K562 (cell line): ENCODE data around the gene CPS1. TPM values are rescaled to one million over a fixed set of nuclear protein-coding genes. Genes with fewer than 3 reads are reported as not detected.

Experiments
- ATAC-seq: fragments of 200-7000 bp; cut with Tn5 transposase; 3 replicates; pipeline ENCODE4 v1.9.1; 2020; ENCODE audit warnings: moderate library complexity
- BruUV-seq: library from RNA; stranded (reverse); fragments of 400-500 nt; replicated peaks from 2 replicates; lab custom pipeline; 2021; lab: Mats Ljungman, UMichigan
- CTCF ChIA-PET: fragments of 300-600 bp; formaldehyde crosslinking; extraction: SDS; loops from one replicate; lab custom pipeline; 2021; ENCODE audit warnings: low intra/inter-chr PET ratio; lab: Yijun Ruan, JAX
- POLR2A ChIA-PET: fragments of 300-600, 350-650 bp; sonication (Branson Sonifier 250); formaldehyde crosslinking; extraction: SDS; loops from one replicate; lab custom pipeline; 2021; ENCODE audit warnings: antibody characterized with exemption, inconsistent platforms; lab: Yijun Ruan, JAX
- DNase-seq, 4 experiments: peaks; one replicate each; pipeline versions ENCODE4 v3.0.0 to v3.0.0-alpha.2; 2011 to 2018; ENCODE audit warnings: low spot score in 3 of 4, mixed read lengths in 3 of 4; ENCODE audit errors: extremely low read depth in 1 of 4
- FAIRE-seq: peaks from 2 replicates; lab custom pipeline; 2011; peaks lifted over from hg19 to GRCh38; lab: Jason Lieb, UNC
- H2AFZ ChIP-seq: 2 replicates; pipeline ENCODE4 v1.6.0; 2011; ENCODE audit warnings: low read depth, low read length, control low read depth, inconsistent platforms
- H3K27ac ChIP-seq: fragments of 200-600 bp; 3 replicates; pipeline ENCODE4 v1.8.0; 2011; ENCODE audit warnings: low read depth, mild to moderate bottlenecking, control low read depth, inconsistent platforms, low read length, moderate library complexity, mixed read lengths; ENCODE audit errors: extremely low read depth
- H3K27me3 ChIP-seq, 2 experiments: fragments of 300-600 bp in 1 of 2; 2 replicates in 1 of 2; 3 replicates in 1 of 2; pipeline versions ENCODE4 v1.6.0 to v1.8.0; 2011; ENCODE audit warnings: inconsistent platforms in 2 of 2, low read length in 2 of 2, mild to moderate bottlenecking in 1 of 2, mixed read lengths in 1 of 2, moderate library complexity in 1 of 2; ENCODE audit not compliant: control insufficient read depth in 2 of 2, insufficient read depth in 2 of 2
- H3K36me3 ChIP-seq: fragments of 300-600 bp; 3 replicates; pipeline ENCODE4 v1.8.0; 2011; ENCODE audit warnings: mild to moderate bottlenecking, low read length, inconsistent platforms; ENCODE audit not compliant: control insufficient read depth, insufficient read depth
- H3K4me1 ChIP-seq, 2 experiments: fragments of 200-600 bp in 1 of 2; replicated peaks in 1 of 2; 2 replicates in 1 of 2; 3 replicates in 1 of 2; pipeline versions ENCODE4 v1.5.1 to v1.8.0; 2011; ENCODE audit warnings: inconsistent platforms in 2 of 2, low read length in 2 of 2, mild to moderate bottlenecking in 1 of 2, mixed read lengths in 1 of 2, moderate library complexity in 1 of 2; ENCODE audit not compliant: control insufficient read depth in 2 of 2, insufficient read depth in 2 of 2
- H3K4me2 ChIP-seq: 2 replicates; pipeline ENCODE4 v1.6.1; 2011; ENCODE audit warnings: low read length, control low read depth, inconsistent platforms, mixed read lengths; ENCODE audit not compliant: insufficient read depth
- H3K4me3 ChIP-seq: fragments of 200-600 bp; sonication (generic), shearing (Covaris generic); 2 replicates; pipeline ENCODE4 v1.5.1; 2016; ENCODE audit warnings: control low read depth, inconsistent platforms
- H3K79me2 ChIP-seq: fragments of 200-600 bp; 3 replicates; pipeline ENCODE4 v1.8.0; 2011; ENCODE audit warnings: low read length, inconsistent platforms; ENCODE audit not compliant: control insufficient read depth, insufficient read depth
- H3K9ac ChIP-seq, 2 experiments: 2 replicates each; pipeline versions ENCODE4 v1.6.0 to v1.6.1; 2011; ENCODE audit warnings: low read depth in 2 of 2, low read length in 2 of 2, control low read depth in 1 of 2, inconsistent platforms in 1 of 2, mild to moderate bottlenecking in 1 of 2, mixed read lengths in 1 of 2; ENCODE audit not compliant: insufficient read depth in 1 of 2
- H3K9me1 ChIP-seq: one replicate; pipeline ENCODE4 v1.6.0; 2011; ENCODE audit warnings: inconsistent platforms, mild to moderate bottlenecking, low read length, moderate library complexity; ENCODE audit not compliant: control insufficient read depth, insufficient read depth
- H3K9me3 ChIP-seq: replicated peaks from 2 replicates; pipeline ENCODE4 v1.5.1; 2011; ENCODE audit warnings: low read depth, low read length, inconsistent platforms; ENCODE audit not compliant: control insufficient read depth, insufficient read depth
- H4K20me1 ChIP-seq: replicated peaks from 2 replicates; pipeline ENCODE4 v1.6.1; 2011; ENCODE audit warnings: low read length, inconsistent platforms, mixed read lengths; ENCODE audit not compliant: control insufficient read depth, insufficient read depth
- CBX1 ChIP-seq: sonication (generic); IDR thresholded peaks from 2 replicates; pipeline ENCODE4 v1.6.1; 2016; ENCODE audit warnings: antibody characterized with exemption, low read depth, mild to moderate bottlenecking
- GABPB1 ChIP-seq: sonication (generic); formaldehyde crosslinking; IDR thresholded peaks from 2 replicates; pipeline ENCODE4 v1.8.0; 2022; ENCODE audit warnings: mild to moderate bottlenecking, missing genetic modification reagents
- GABPB2 ChIP-seq: fragments of 250-450 bp; sonication (Bioruptor Pico); conservative IDR thresholded peaks from 2 replicates; pipeline ENCODE4 v1.5.1; 2021; ENCODE audit warnings: mild to moderate bottlenecking
- GATAD2A ChIP-seq: fragments of 450-650 bp; IDR thresholded peaks from 2 replicates; pipeline ENCODE4 v1.6.1; 2017
- MEF2D ChIP-seq: conservative IDR thresholded peaks from 2 replicates; pipeline ENCODE4 v1.6.1; 2016; ENCODE audit warnings: low read depth, missing genetic modification characterization, missing compliant biosample characterization
- SETDB1 ChIP-seq: IDR thresholded peaks from one replicate; pipeline ENCODE4 v1.6.1; 2012; ENCODE audit warnings: low read length, control low read depth, inconsistent platforms
- TARDBP ChIP-seq: fragments of 450-650 bp; IDR thresholded peaks from 2 replicates; pipeline ENCODE4 v1.6.1; 2016
- TCFL5 ChIP-seq: fragments of 250-450 bp; sonication (Bioruptor Pico); conservative IDR thresholded peaks from 2 replicates; pipeline ENCODE4 v1.6.1; 2021; ENCODE audit warnings: mild to moderate bottlenecking, moderate library complexity, matching md5 sums
- U2AF1 ChIP-seq: fragments of 200-400 bp; formaldehyde crosslinking; optimal IDR thresholded peaks from 2 replicates; pipeline ENCODE3; 2017; ENCODE audit warnings: mild to moderate bottlenecking, low read depth, low read length, moderate library complexity
- VEZF1 ChIP-seq: fragments of 200-800 bp; sonication (Bioruptor generic); IDR thresholded peaks from 2 replicates; pipeline ENCODE4 v1.6.1; 2017; ENCODE audit warnings: missing genetic modification characterization, missing compliant biosample characterization
- ZFP1 ChIP-seq: fragments of 450-650 bp; formaldehyde crosslinking; IDR thresholded peaks from 2 replicates; pipeline ENCODE4 v1.4.0; 2020; ENCODE audit warnings: mild to moderate bottlenecking, mixed read lengths
- ZNF24 ChIP-seq: fragments of 450-650 bp; IDR thresholded peaks from 2 replicates; pipeline ENCODE4 v1.6.1; 2016
- ZNF561 ChIP-seq: fragments of 450-650 bp; formaldehyde crosslinking; conservative IDR thresholded peaks from 2 replicates; pipeline ENCODE4 v1.4.0; 2020; ENCODE audit warnings: mild to moderate bottlenecking, moderate library complexity
- in situ Hi-C: fragments of 300-500 bp; cut with MboI; formaldehyde crosslinking; loops from 4 replicates; pipeline ENCODE4 v1.15.0; 2018; ENCODE audit warnings: inconsistent platforms, mixed read lengths
- intact Hi-C: fragments of 100-400 bp; cut with micrococcal nuclease; formaldehyde crosslinking; loops from 2 replicates; pipeline ENCODE4 v1.14.2; 2022
- polyA plus RNA-seq, 8 experiments: library from polyadenylated mRNA; depleted of rRNA in 4 of 8; stranded (reverse) in 5 of 8; unstranded in 3 of 8; fragments of >200 nt; fragmentation: Nextera tagmentation in 2 of 8; fragmentation: Illumina TruSeq in 1 of 8; extraction: Ambion mirVana in 2 of 8; extraction: Trizol in 1 of 8; gene quantifications; 2 replicates each; pipeline versions ENCODE4 v1.2.1 to v1.2.3, GENCODE V29; 2011 to 2014; ENCODE audit warnings: inconsistent platforms in 1 of 8, missing spikeins in 1 of 8
- total RNA-seq, 7 experiments: library from RNA; depleted of rRNA in 6 of 7; stranded (reverse); fragments of >200 nt in 6 of 7; fragmentation: Illumina TruSeq in 2 of 7; extraction: Trizol in 2 of 7; gene quantifications; 2 replicates each; pipeline versions ENCODE4 v1.2.1 to v1.2.3, GENCODE V29; 2011 to 2021; ENCODE audit warnings: low replicate concordance in 1 of 7
- TF ChIP-seq, protein P1 (sequence below): fragments of 450-650 bp; conservative IDR thresholded peaks from 2 replicates; pipeline ENCODE4 v1.6.1; 2016; ENCODE audit warnings: missing genetic modification characterization, low read depth, mild to moderate bottlenecking, missing compliant biosample characterization, moderate library complexity

Gene CPS1
- total and polyA plus RNA-seq, 9 of the 15 experiments (the other 6 are each of a cell fraction or from before 2014, with no cell fraction given) = 2.4 to 13.5 (median 6.0) TPM

GRCh38 chr2:210586381-210586780 is 30.0 kb downstream of the CPS1 start:
- Histone ChIP-seq H3K27ac (no peak overlapping the region), H3K36me3 (no peaks in the 10 kb centered on the region), H3K9ac (no peak overlapping the region), H2AFZ (no peak overlapping the region), H3K9me1 (no peaks in the 10 kb centered on the region), H3K4me1 (no peaks in the 10 kb centered on the region), H4K20me1 (no peaks in the 10 kb centered on the region), H3K79me2 (no peaks in the 10 kb centered on the region), H3K9me3 (no peaks in the 10 kb centered on the region), H3K4me3 (no peak overlapping the region), H3K27me3 (no peaks in the 10 kb centered on the region), H3K4me2 (no peak overlapping the region)
- in situ Hi-C loops = no loop called here
- no peak for ATAC-seq
- CTCF ChIA-PET = no interaction called here
- POLR2A ChIA-PET = no interaction called here
- FAIRE-seq = no peak
- TF ChIP-seq CBX1 (no peak), TCFL5 (CRISPR knock-in tag) (no peak), ZNF561 (no peak), TARDBP (no peak), ZNF24 (no peak), VEZF1 (no peak), MEF2D (no peak), GABPB2 (CRISPR knock-in tag) (no peak), GABPB1 (CRISPR knock-in tag) (no peak), SETDB1 (no peak), U2AF1 (no peak), GATAD2A (no peak), ZFP1 (no peak)
- TF ChIP-seq, protein P1, sequence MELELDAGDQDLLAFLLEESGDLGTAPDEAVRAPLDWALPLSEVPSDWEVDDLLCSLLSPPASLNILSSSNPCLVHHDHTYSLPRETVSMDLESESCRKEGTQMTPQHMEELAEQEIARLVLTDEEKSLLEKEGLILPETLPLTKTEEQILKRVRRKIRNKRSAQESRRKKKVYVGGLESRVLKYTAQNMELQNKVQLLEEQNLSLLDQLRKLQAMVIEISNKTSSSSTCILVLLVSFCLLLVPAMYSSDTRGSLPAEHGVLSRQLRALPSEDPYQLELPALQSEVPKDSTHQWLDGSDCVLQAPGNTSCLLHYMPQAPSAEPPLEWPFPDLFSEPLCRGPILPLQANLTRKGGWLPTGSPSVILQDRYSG (tag) = no peak
- no peak for DNase-seq
- intact Hi-C loops = no loop called here
- no TSS peak for BruUV-seq
